ENCODE data around the gene IQGAP2.
A peak's percentile ranks its signal among the peaks of the same experiment; 100 is the strongest.

IQGAP2 gene

GRCh38 chr5:76385540-76385939, 17.5 kb upstream of the IQGAP2 start:
- DNase-seq, result no peak

DNA sequence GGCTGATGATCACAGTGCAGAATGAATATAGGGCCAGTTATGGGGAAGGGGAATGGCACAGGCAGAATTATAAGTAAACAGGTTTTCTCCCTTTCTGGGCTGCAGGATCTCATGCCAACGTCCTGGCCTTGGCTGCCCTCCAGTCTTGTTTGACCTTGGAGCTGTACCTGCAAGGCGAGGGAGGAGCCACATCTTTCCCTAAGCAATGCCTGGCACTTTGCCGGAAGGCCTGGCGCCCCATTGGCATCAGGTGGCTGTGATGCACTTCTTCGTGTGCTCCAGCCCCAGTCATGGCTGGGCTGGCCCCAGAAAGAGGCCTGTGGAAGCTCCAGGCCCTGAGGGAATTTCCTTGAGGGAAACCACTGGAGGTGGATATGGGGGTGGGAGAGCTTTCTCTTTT, 16.7 kb upstream of the IQGAP2 start:
- DNase-seq, result no peak

- no peak for DNase-seq
Observed at GRCh38 chr5:76388236-76388635, 14.8 kb upstream of the IQGAP2 start.

DNA sequence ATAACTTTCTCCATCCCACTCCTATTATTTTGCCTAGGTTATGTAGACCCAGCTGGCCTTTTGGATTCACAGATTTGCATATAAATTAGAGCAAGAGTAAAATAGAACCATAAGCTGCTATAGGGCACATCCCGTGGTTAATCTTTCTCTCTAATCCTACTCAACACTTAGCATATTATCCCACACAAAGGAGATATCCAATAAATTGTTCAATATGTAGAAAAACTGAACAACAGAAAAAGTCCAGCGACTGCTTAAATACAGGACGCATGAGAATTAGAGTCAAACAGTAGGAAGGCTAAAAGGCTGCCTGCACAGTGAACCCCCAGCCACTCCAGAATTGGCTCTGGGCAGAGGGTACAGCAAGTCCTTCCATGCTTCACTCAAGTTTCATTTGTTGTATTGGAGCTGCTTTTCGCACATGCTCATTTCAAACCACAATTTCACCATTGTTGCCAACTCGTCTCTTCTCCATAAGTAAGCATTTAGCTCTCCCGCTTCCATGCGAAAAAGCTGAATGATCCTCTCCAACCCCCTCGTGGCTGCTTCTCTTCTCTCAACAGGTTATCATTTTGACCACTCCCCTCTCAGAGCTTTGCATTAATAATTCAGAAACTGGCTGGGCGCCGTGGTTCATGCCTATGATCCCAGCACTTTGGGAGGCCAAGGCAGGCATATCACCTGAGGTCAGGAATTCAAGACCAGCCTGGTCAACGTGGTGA, 14.1 kb upstream of the IQGAP2 start:
- no peak for DNase-seq

- no peak for DNase-seq
Observed at GRCh38 chr5:76389513-76390154, 13.5 kb upstream of the IQGAP2 start.

- DNase-seq, result peak in 1 of 2 donors; percentile 44
Observed at GRCh38 chr5:76391014-76391413, 12.1 kb upstream of the IQGAP2 start.

DNA sequence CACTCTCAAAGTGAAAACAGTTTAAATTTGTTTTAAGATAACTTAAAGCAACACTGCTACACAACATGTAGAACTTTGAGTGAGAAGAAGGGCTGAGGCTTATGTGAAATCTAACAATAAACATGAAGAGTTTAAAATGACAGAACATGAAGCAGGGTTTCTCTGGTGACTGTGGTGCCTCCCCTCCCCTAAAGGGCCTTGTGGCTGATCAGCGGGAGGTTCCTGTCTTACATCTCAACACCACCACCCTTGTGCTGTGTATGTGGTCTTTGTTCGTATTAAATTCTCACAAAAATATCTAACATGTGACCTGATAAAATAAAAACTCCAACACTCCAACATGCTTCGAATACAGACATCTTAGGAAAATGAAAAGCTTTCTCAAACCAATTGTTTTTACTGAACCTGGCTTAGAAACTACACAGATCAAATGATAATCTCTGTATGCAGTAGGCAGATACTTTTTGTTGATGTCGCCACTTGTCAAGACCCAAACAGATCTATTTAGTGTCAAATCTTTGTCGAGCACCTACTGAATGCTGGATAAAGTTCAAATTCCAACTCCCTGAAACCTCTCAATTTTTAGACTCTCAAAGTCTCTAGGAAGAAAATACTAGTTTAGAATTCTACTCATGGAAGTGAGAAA, 9.9 kb upstream of the IQGAP2 start:
- DNase-seq, result peak; percentile 25 to 47

GRCh38 chr5:76397200-76397599, 5.9 kb upstream of the IQGAP2 start:
- DNase-seq, result no peak

DNA sequence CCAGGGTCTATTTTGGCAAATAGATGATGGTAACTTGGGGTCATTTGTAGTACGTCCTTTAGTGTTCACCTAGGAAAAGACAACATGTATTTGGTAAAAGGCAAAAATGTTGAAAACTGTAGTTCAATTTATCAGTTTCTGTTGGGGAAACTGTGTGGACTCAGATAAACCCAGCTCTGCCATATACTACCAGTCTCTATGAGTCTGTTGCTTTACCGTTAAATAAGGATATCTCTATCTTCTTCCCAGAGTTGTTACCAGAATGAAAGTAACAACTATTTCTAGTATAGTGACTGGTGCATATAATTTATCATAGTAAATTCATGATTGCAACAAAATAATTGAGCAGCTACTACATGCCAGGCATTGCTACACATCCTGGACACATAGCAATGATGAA, 3.8 kb upstream of the IQGAP2 start:
- DNase-seq, result no peak

- DNase-seq, result no peak
Observed at GRCh38 chr5:76400466-76400865, 2.6 kb upstream of the IQGAP2 start.

DNA sequence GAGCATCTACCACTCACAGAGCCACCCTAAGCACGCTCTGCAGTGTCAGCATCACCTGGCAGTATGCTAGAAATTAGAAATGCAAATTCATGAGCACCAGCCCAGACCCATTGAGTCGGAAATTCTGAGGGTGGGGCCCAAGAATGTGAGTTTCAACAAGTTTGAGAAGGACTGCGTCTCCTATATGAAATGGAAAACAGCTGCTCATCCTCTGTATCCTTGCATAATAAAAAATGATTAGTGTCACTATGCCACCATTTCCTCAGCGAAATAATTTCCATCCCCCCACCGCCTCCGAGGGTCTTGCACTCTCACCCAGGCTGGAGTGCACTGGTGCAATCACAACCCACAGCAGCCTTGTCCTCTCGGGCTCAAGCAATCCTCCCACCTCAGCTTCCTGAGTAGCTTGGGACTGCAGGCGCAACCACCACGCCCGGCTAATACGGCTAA, 1.3 kb upstream of the IQGAP2 start:
- peak; percentile 42 to 54 for DNase-seq

DNA sequence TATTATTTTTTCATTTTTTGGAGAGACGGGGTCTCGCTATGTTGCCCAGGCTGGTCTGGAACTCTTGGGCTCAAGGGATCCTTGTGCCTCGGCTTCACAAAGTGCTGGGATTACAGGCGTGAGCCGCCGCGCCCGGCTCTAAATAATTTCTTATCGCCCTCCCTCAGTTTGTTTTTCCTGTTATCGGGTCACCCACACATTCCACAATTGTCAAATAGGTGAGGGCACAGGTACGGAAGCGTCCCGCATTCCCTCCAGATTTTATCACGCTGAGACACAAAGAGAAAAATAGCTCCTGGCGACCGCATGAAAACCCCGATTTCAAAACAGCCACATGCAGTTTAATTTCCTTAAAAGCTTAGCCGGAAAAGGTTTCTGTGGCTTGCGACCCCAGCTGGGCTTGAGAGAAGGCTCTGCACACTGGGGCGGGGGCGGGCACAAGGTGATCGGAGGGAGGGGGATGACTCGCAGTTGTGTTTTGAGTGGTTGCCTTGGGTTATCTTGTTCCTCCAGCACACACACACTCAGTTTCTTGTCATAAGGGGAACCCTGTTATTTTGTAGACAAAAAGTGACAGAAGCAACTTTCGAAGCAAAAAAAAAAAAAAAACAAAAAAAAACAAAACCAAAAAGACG, 717 bp upstream of the IQGAP2 start:
- peak in 1 of 2 donors; percentile 91 for DNase-seq

DNA sequence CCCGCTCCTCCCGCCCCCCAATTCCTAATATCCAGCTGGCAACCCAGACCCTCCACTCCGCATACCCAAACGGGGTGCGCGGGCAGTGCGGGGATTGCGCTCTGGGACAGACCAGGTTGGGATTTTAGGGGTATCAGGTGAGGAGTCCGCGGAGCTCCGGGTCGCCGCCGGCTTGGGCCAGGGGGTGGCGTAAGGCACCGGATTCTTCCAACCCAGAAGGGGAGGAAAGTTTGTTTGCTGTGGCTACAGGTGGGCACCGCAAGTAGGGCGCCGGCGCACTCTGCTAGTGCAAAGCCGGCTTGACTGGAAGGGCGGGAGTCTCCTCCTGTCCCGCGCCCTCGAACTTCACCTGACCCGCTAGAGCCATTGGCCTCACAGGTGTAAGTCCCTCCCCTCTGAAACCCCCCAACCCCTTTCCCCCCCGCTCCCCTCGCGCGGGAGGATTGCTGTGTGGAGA, 709 bp downstream of the IQGAP2 start:
- DNase-seq, result peak; percentile 75 to 76

DNA sequence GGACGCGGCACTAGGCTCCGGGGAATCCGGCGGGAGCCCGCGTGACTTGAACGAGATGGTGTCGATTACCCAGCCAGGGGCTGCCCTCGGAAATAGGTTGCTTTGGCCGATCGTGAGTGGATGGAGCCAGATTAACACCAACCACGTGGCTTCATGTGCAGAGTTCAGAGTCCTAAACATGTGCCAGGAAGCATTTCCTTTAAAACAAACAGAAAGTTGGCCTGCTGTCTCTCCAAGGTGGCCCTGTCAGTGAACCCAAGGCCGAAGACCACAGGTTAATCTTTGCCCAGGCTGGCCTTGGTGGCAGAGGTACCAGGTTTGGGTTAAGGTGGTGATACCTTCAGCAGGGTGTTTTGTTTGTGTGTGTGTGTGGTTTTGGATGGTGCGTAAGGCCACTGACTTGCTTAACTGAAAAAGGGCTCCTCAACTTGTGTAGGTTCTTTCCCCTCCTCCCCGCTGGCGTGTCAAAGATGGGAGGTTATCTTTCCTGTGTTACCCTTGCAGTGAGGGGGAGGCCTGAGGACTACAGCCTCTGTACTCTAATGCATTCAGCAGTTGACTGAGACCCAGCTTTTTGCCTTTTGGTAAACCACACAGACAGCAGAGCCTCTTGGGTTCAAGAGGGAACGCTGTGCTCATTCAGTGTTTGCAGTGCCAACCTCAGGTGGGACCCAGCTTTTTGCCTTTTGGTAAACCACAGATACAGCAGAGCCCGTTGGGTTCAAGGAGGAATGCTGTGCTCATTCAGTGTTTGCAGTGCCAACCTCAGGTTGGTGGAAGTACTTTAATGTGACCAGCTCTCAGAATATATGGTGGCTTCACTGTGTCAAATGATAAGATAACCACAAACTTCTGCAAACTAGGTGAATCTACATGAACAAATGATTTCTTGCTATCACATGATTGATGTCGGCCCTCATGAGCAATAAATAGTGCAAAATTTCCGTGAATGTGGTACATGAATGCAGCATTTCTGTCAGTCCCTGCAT, 1.4 kb downstream of the IQGAP2 start:
- peak; percentile 78 to 79 for DNase-seq

- no peak for DNase-seq
Observed at GRCh38 chr5:76406014-76406413, 2.9 kb downstream of the IQGAP2 start.

GRCh38 chr5:76406673-76407072, 3.6 kb downstream of the IQGAP2 start:
- no peak for DNase-seq

- DNase-seq, result peak in 1 of 2 donors; percentile 20
Observed at GRCh38 chr5:76408104-76408654, 5.1 kb downstream of the IQGAP2 start.

DNA sequence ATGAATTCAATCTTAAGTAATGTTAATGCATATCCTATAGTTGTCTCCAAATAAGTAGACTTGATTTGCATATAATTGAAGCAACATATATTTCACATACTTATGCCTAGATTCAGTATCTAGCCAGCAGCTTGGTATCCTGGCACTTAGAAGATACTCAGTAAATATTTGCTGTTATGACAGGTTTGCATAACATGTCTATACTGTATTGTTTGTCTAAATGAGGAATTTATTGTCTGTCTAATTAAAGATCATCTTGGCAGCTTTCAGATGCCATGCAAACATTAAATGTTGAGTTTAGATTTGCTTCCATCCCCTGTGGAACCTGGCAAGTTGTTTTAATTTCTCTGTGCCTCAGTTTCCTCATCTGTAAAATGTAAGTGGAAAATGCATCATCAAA, 9.4 kb downstream of the IQGAP2 start:
- DNase-seq, result no peak

DNA sequence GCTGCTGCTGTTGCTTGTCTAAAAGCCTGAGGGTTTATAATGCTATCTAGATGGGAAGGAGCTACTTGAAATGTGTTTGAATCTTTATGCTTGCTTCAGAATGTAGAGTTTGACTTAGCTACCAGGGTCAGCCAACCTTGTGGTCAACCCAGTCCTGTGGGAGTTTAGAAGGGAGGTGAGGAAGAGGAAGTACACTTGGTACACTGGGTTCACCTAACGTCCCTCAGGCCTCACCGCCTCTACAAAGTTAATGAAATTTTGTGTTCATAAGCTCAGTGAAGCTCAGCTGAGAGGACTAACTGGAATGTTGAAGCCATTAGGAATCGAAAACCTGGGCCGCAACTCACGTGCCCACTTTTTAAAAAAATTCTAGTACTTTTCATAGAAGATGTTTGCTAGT, 10.7 kb downstream of the IQGAP2 start:
- no peak for DNase-seq

DNA sequence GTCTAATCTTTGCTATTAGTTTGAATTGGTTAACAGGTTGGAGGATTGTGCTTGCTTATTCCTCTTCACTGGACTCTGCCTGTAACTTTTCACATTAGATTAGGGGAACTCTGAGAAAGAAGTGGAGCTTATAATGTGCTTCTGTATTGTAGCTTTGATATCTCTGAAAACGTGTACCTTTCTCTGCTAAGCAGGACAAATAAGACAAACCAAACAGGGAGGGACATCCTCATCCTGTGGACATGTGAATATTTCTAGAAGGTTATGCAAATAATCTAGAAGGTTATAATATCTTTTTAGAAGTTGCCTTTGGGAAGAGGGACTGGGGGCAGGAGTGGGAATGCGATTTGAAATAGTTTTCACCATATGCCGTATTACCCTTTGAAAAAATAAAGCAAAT, 11.7 kb downstream of the IQGAP2 start:
- DNase-seq, result no peak

DNA sequence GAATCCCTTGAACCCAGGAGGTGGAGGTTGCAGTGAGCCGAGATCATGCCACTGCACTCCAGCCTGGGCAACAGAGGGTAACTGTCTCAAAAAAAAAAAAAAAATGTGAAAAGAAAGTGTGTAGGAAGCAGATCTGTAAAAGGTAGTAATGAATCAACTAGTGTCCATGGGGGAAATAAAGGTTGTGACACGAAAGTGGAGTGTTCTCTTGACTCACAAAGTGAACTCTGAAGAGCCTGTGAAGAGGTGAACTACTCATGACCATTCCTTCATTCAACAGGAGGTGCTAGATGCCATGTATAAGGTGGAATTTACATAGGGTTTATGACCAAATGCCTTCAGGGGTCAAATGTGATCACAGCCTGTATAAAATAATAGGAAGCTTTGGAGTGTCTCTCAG, 12.8 kb downstream of the IQGAP2 start:
- no peak for DNase-seq

All from CD4-positive, alpha-beta T cell treated with Interleukin-4 for 1 hour (primary cell).